ENCODE measurements around the gene PHF12. TPM values are rescaled to one million over a fixed set of nuclear protein-coding genes. Genes with fewer than 3 reads are reported as not detected.

The PHF12 gene
- total RNA-seq, 1 donor from 2014 or later, result 54.5 TPM

- Histone ChIP-seq H3K4me3 (no peak overlapping the region), H3K9me3 (no peaks in the 10 kb centered on the region), H3K27me3 (no peaks in the 10 kb centered on the region), H3K4me1 (no peaks in the 10 kb centered on the region), H3K36me3 (no peaks in the 10 kb centered on the region), H3K27ac (no peak overlapping the region)
- no peak for DNase-seq (ENCODE audit: extremely low spot score in 2 of 2)
- intact Hi-C loops (cut with DNase I), result no loop called here
- TF ChIP-seq, protein P1, sequence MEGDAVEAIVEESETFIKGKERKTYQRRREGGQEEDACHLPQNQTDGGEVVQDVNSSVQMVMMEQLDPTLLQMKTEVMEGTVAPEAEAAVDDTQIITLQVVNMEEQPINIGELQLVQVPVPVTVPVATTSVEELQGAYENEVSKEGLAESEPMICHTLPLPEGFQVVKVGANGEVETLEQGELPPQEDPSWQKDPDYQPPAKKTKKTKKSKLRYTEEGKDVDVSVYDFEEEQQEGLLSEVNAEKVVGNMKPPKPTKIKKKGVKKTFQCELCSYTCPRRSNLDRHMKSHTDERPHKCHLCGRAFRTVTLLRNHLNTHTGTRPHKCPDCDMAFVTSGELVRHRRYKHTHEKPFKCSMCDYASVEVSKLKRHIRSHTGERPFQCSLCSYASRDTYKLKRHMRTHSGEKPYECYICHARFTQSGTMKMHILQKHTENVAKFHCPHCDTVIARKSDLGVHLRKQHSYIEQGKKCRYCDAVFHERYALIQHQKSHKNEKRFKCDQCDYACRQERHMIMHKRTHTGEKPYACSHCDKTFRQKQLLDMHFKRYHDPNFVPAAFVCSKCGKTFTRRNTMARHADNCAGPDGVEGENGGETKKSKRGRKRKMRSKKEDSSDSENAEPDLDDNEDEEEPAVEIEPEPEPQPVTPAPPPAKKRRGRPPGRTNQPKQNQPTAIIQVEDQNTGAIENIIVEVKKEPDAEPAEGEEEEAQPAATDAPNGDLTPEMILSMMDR (IDR thresholded peaks at IDR 0.05), result no peak
These were observed 80.2 kb downstream of the PHF12 start for GRCh38 chr17:28871056-28871579.

- H3K4me3 ChIP-seq, result no peak overlapping the region
- H3K9me3 ChIP-seq, result no peaks in the 10 kb centered on the region
- TF ChIP-seq POLR2A (IDR thresholded peaks at IDR 0.05), result no peak
- TF ChIP-seq, protein P1 (IDR thresholded peaks at IDR 0.05), result no peak
- no peak for TF ChIP-seq POLR2AphosphoS5 (IDR thresholded peaks at IDR 0.05; ENCODE audit: insufficient read depth in 1 of 2, low read depth in 1 of 2)
- intact Hi-C loops (cut with DNase I), result no loop called here
- H3K4me1 ChIP-seq, result no peaks in the 10 kb centered on the region
- H3K36me3 ChIP-seq, result no peaks in the 10 kb centered on the region
- H3K27me3 ChIP-seq, result no peaks in the 10 kb centered on the region
- no peak overlapping the region for H3K27ac ChIP-seq
- no peak for DNase-seq (ENCODE audit: extremely low spot score in 2 of 2)
These were observed 84.0 kb downstream of the PHF12 start for GRCh38 chr17:28867276-28867675.

- DNase-seq (ENCODE audit: extremely low spot score in 2 of 2), result no peak
- Histone ChIP-seq H3K4me1 (no peaks in the 10 kb centered on the region), H3K27ac (no peak overlapping the region), H3K27me3 (no peaks in the 10 kb centered on the region), H3K9me3 (no peaks in the 10 kb centered on the region), H3K36me3 (no peaks in the 10 kb centered on the region), H3K4me3 (no peak overlapping the region)
- intact Hi-C loops (cut with DNase I), result no loop called here
- no peak for TF ChIP-seq POLR2A (IDR thresholded peaks at IDR 0.05)
- TF ChIP-seq, protein P1 (IDR thresholded peaks at IDR 0.05), result no peak
- TF ChIP-seq POLR2AphosphoS5 (IDR thresholded peaks at IDR 0.05; ENCODE audit: insufficient read depth in 1 of 2, low read depth in 1 of 2), result no peak
These were observed 85.2 kb downstream of the PHF12 start for GRCh38 chr17:28865946-28866752.

- Histone ChIP-seq H3K27me3 (no peaks in the 10 kb centered on the region), H3K4me1 (no peaks in the 10 kb centered on the region), H3K27ac (no peak overlapping the region), H3K36me3 (peaks cover 0 to 2% of the 10 kb centered on the region in 2 donors), H3K4me3 (no peak overlapping the region), H3K9me3 (no peaks in the 10 kb centered on the region)
- no peak for DNase-seq (ENCODE audit: extremely low spot score in 2 of 2)
- intact Hi-C loops (cut with DNase I), result no loop called here
- TF ChIP-seq, protein P1 (IDR thresholded peaks at IDR 0.05), result no peak
These were observed 86.1 kb downstream of the PHF12 start for GRCh38 chr17:28864991-28865849.
